Peyer's patch (tissue), 4 donors: ENCODE data around the gene LZTR1. TPM values are rescaled to one million over a fixed set of nuclear protein-coding genes. Genes with fewer than 3 reads are reported as not detected.

ENCODE experiments used
- DNase-seq, 3 donors: peaks; one replicate each; pipeline ENCODE4 v3.0.0-alpha.2; 2017 to 2019
- H3K27ac ChIP-seq, 4 donors: fragments of 200-600 bp; sonication (generic); one replicate each; pipeline ENCODE4 v1.5.1; 2016 to 2019
- H3K27me3 ChIP-seq, 2 donors: fragments of 200-600 bp; sonication (generic); one replicate each; pipeline ENCODE4 v1.5.1; 2019
- H3K36me3 ChIP-seq, 3 donors: fragments of 200-600 bp; sonication (generic); one replicate each; pipeline ENCODE4 v1.5.1; 2016 to 2019
- H3K4me1 ChIP-seq, 4 donors: fragments of 200-600 bp; sonication (generic); one replicate each; pipeline ENCODE4 v1.5.1; 2016 to 2019
- H3K4me3 ChIP-seq, 4 donors: fragments of 200-600 bp; sonication (generic); 1 replicate in 3 of 4; 2 replicates in 1 of 4; pipeline ENCODE4 v1.5.1; 2016 to 2019; ENCODE audit warnings: mild to moderate bottlenecking in 1 of 4
- H3K9me3 ChIP-seq, 4 donors: fragments of 200-600 bp; sonication (generic); one replicate each; pipeline ENCODE4 v1.5.1; 2016 to 2019; ENCODE audit warnings: mild to moderate bottlenecking in 1 of 4
- CTCF ChIP-seq, 6 experiments: fragments of 450-650 bp in 4 of 6; fragments of 200-600 bp in 2 of 6; sonication (generic) in 1 of 6; IDR thresholded peaks; one replicate each; pipeline ENCODE4 v1.5.1; 2017 to 2019; ENCODE audit warnings: antibody characterized with exemption in 6 of 6, mild to moderate bottlenecking in 3 of 6, moderate library complexity in 1 of 6
- POLR2A ChIP-seq, 2 donors: fragments of 450-650 bp; IDR thresholded peaks; one replicate each; pipeline ENCODE4 v1.5.1; 2017; ENCODE audit warnings: antibody characterized with exemption in 2 of 2, mild to moderate bottlenecking in 2 of 2, moderate library complexity in 2 of 2
- total RNA-seq, 4 donors: library from RNA; depleted of rRNA; stranded (reverse); fragments of >200 nt; gene quantifications; one replicate each; pipeline ENCODE4 v1.1.0, GENCODE V29; 2016

LZTR1 gene
- total RNA-seq, 4 donors from 2014 or later = 65.5 to 144 (median 88.5) TPM

- peaks cover 0 to 10% of the 10 kb centered on the region in 2 donors for H3K27me3 ChIP-seq
- no peak overlapping the region for H3K27ac ChIP-seq
- H3K4me1 ChIP-seq = peaks cover 0 to 14% (median 3%) of the 10 kb centered on the region in 4 donors
- DNase-seq = no peak
- H3K36me3 ChIP-seq = no peaks in the 10 kb centered on the region
- no peaks in the 10 kb centered on the region for H3K9me3 ChIP-seq
- no peak overlapping the region for H3K4me3 ChIP-seq
- no peak for TF ChIP-seq CTCF (IDR thresholded peaks at IDR 0.05)
- no peak for TF ChIP-seq POLR2A (IDR thresholded peaks at IDR 0.05)
Observed at GRCh38 chr22:21028277-21029251, 46.5 kb downstream of the LZTR1 start.

- no peak overlapping the region for H3K4me3 ChIP-seq
- H3K9me3 ChIP-seq = no peaks in the 10 kb centered on the region
- H3K27ac ChIP-seq = no peak overlapping the region
- H3K27me3 ChIP-seq = peaks cover 0 to 10% of the 10 kb centered on the region in 2 donors
- H3K4me1 ChIP-seq = peaks cover 0 to 14% (median 3%) of the 10 kb centered on the region in 4 donors
- TF ChIP-seq POLR2A (IDR thresholded peaks at IDR 0.05) (no peak), CTCF (IDR thresholded peaks at IDR 0.05) (no peak)
- no peaks in the 10 kb centered on the region for H3K36me3 ChIP-seq
- DNase-seq = no peak
Observed at GRCh38 chr22:21029486-21030025, 47.5 kb downstream of the LZTR1 start.

GRCh38 chr22:21030032-21030431 lies 47.9 kb downstream of the LZTR1 start:
- Histone ChIP-seq H3K27me3 (peaks cover 0 to 10% of the 10 kb centered on the region in 2 donors), H3K36me3 (no peaks in the 10 kb centered on the region), H3K4me3 (no peak overlapping the region), H3K4me1 (peaks cover 0 to 14% (median 3%) of the 10 kb centered on the region in 4 donors), H3K9me3 (no peaks in the 10 kb centered on the region), H3K27ac (no peak overlapping the region)
- TF ChIP-seq CTCF (IDR thresholded peaks at IDR 0.05) (no peak), POLR2A (IDR thresholded peaks at IDR 0.05) (no peak)
- no peak for DNase-seq

- DNase-seq = no peak
- no peak overlapping the region for H3K27ac ChIP-seq
- no peaks in the 10 kb centered on the region for H3K36me3 ChIP-seq
- TF ChIP-seq POLR2A (IDR thresholded peaks at IDR 0.05) = no peak
- TF ChIP-seq CTCF (IDR thresholded peaks at IDR 0.05) = no peak
- peaks cover 0 to 10% of the 10 kb centered on the region in 2 donors for H3K27me3 ChIP-seq
- peaks cover 0 to 14% (median 3%) of the 10 kb centered on the region in 4 donors for H3K4me1 ChIP-seq
- H3K9me3 ChIP-seq = no peaks in the 10 kb centered on the region
- no peak overlapping the region for H3K4me3 ChIP-seq
Observed at GRCh38 chr22:21030621-21031544, 48.8 kb downstream of the LZTR1 start.

GRCh38 chr22:21031545-21032036 lies 49.5 kb downstream of the LZTR1 start:
- H3K27me3 ChIP-seq = peaks cover 0 to 10% of the 10 kb centered on the region in 2 donors
- TF ChIP-seq CTCF (IDR thresholded peaks at IDR 0.05) (no peak), POLR2A (IDR thresholded peaks at IDR 0.05) (no peak)
- H3K27ac ChIP-seq = no peak overlapping the region
- no peaks in the 10 kb centered on the region for H3K36me3 ChIP-seq
- peak overlapping the region in 2 of 4 donors; percentile 47 to 49 for H3K4me3 ChIP-seq
- no peaks in the 10 kb centered on the region for H3K9me3 ChIP-seq
- no peak for DNase-seq
- peaks cover 0 to 14% (median 3%) of the 10 kb centered on the region in 4 donors for H3K4me1 ChIP-seq
